Measurements from ENCODE around the gene CEP112.

Gene CEP112

GRCh38 chr17:65593092-65593854 lies 598.7 kb downstream of the CEP112 start:
- no peak for DNase-seq (ENCODE audit: low spot score)

- DNase-seq (ENCODE audit: low spot score), result no peak
Observed at GRCh38 chr17:65592125-65592965, 599.6 kb downstream of the CEP112 start.

- no peak for DNase-seq (ENCODE audit: low spot score)
Observed at GRCh38 chr17:65589321-65589720, 602.6 kb downstream of the CEP112 start.

- DNase-seq (ENCODE audit: low spot score), result no peak
Observed at GRCh38 chr17:65588181-65588808, 603.6 kb downstream of the CEP112 start.

GRCh38 chr17:65587534-65588180 lies 604.3 kb downstream of the CEP112 start:
- no peak for DNase-seq (ENCODE audit: low spot score)

DNA sequence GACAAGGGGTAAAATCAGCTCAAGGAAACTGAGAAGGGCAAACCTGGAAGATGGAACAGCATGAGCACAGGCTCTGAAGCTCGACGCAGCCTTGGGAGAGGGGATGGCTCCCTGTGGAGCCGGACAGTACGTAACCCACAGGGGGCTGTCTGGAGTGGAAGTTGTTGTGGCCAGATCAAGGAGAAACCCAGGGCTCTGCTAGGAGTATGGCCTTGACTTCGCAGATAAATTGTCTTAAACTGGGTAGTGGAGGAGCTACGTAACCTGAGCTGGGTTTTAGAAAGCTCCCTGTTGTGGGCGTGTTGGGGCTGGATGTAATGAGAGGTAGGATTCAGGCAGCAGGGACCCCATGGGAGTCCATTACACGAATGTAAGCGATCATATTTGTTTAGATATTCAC lies 605.0 kb downstream of the CEP112 start:
- DNase-seq (ENCODE audit: low spot score), result no peak

Measured in CD4-positive, alpha-beta T cell treated with Interleukin-2 at 100 ng/mL for 4 hours (primary cell).